GM12875 (cell line): ENCODE measurements around the gene RARG.

Source experiments
- H3K4me3 ChIP-seq: one replicate; pipeline ENCODE4 v1.5.1; 2011; ENCODE audit warnings: low read depth, low read length, control low read depth
- TF ChIP-seq, protein P1 (sequence below): IDR thresholded peaks from 2 replicates; pipeline ENCODE4 v1.5.1; 2011; ENCODE audit warnings: low read depth, mild to moderate bottlenecking, control low read depth, inconsistent platforms, low read length, moderate library complexity, borderline replicate concordance; ENCODE audit not compliant: insufficient read depth

RARG gene

DNA sequence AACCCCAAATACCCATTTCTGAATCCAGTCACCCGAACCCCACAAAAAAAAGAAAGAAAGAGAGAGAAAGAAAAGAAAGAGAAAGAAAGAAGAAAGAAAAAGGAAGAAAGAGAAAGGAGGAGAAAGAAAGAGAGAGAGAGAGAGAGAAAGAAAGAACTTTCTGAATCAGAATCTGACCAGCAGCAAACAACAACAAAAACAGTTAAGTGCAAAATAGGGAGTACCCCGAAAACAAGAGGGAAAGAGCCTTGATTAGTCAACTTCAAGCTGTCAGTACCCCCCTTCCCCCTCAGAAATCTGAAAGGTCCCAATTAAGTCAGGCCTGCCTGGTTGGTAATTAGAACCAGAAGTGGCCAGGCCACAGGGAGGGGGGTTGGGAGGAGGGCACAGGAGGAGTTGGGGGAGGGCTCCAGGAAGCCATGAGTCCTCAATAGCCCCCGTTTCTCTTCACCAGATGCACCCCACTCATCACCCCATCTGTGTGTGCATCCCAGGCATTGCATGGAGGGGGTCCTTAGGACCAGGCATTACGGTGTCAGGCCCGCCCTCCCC lies 9.8 kb downstream of the RARG start:
- TF ChIP-seq, protein P1, sequence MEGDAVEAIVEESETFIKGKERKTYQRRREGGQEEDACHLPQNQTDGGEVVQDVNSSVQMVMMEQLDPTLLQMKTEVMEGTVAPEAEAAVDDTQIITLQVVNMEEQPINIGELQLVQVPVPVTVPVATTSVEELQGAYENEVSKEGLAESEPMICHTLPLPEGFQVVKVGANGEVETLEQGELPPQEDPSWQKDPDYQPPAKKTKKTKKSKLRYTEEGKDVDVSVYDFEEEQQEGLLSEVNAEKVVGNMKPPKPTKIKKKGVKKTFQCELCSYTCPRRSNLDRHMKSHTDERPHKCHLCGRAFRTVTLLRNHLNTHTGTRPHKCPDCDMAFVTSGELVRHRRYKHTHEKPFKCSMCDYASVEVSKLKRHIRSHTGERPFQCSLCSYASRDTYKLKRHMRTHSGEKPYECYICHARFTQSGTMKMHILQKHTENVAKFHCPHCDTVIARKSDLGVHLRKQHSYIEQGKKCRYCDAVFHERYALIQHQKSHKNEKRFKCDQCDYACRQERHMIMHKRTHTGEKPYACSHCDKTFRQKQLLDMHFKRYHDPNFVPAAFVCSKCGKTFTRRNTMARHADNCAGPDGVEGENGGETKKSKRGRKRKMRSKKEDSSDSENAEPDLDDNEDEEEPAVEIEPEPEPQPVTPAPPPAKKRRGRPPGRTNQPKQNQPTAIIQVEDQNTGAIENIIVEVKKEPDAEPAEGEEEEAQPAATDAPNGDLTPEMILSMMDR, result no peak
- H3K4me3 ChIP-seq, result peak overlapping the region; percentile 52

DNA sequence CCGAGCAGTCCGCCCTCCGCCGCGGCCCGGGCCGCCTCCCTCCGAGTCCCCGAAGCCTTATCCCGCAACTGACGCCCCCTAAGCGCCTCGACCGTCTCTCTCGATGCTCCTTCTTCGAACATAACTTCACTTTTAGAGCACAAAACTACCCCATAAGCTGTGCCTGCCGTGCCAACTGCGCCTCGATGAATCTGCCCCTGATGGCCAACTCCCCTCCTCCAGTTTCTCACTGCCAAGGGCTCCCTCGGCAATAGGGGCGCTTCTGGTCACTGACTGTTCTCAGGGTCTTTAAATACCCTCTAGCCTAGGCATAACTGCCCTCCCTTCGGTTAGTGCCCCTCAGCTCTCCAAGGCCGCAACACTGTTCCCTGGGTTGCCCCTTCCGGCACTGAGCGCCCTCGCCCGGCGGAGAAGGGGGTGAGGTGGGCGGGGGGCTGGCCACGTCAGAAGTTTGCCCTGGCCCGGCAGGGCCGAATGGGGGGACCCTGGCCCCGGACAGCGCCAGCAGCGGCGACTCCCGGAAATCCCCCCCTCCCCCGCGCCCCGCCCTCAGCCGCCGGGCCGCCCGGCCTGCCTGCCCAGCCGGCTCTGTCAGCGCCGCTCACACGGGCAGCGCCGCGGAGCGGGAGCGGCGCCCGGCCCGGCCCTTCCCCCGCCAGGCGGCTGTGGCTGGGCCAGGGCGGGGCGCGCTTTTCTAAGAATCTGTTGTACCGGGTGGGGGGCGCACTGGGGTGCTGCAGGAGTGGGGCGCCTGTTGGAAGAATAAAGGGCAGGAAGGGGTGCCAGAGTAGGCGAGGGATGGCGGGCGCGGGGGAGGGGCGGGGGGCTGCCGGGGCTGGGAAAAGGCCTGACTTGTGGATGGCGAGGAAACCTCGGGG lies 10.6 kb downstream of the RARG start:
- TF ChIP-seq, protein P1, result peak; percentile 16; the same call in 1 of the 2 replicates
- H3K4me3 ChIP-seq, result peak overlapping the region; percentile 52

DNA sequence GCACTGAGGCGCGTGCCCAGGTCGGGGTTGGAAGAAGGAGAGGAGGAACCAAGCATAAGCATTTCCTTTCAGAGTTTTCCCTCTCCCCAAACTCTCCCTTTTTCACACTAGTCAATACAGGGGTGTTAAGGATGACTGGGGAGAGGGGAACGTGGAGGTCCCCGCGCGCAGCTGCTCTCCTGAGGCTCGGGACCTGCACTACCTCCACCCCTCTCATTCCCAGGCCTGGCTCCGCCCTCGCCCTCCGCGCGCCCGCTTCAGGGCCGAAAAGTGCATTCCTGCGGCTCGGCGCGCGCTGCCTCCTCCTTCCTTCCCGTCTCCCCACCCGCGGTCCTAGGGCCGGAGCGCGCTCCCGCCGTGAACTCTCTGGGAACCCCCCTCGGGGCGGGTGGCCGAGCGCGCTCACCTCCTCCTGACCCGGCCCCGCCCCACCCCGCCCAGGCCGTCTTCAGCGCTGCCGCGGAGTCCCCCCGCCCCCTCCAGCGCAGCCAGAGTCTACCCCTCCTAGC lies 11.3 kb downstream of the RARG start:
- H3K4me3 ChIP-seq, result peak overlapping the region; percentile 57
- TF ChIP-seq, protein P1, result no peak

DNA sequence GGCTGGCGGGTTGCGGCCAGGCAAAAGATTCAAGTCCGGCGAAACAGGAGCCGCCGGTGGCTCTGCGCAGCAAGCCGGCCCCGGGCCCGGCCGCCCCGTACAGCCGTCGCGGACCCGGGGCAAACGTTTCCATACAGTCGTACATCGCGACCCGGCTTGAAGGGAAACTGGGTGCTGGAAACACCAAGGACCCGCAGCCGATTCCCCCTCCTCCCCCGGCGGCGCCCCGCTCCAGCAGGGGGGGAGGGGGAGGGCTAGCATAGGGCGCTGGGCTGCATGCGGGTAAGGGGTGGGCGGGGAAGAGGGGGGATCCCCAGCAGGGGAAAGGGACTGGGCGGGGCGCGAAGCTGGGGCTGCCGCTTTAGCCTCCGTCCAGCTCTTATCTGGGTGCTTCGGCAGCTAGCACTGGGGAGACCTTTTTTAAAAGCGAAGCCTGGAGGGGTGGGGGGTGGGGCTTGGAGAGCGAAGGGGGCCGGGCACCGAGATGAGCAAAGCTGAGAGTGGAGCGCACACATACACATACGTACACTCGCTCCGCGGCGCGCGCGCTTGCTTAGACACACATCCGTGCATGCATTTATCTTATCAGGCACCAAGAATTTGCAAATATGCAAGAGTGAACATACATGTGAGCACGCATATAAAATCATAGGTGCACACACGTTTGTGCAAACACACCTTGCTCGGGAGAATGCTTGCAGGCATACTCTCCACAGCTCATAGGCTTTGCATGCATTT lies 11.9 kb downstream of the RARG start:
- peak overlapping the region; percentile 57 for H3K4me3 ChIP-seq
- TF ChIP-seq, protein P1, result no peak

DNA sequence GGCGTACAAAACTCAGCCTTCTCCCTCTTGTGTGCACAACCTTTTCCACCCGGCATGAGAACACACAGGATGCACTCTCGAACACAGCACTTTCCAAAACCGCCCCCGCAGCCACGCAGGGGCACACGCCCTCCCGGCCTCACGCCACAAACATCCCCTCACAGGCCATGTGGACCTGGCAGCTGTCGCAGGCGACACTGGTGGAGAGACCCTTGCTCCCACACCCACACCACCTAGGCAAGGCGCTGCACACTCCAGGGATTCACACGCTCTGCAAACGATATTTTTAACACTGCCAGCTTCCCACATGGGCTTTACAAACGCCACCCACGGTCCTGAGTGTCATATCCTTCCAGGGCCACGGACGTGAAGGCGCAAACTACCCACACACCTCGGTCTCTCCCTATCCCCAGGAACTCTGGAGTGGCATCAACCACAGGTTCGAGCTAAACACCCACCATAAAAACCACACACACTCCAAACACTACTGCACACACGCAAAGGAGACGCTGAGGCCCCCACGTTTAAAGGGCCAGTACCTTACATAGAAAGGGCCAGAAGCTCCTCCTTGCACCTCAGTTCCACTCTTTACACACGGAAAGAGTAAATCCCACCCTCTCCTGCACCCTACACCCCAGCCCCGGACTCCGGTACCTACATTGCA lies 12.6 kb downstream of the RARG start:
- TF ChIP-seq, protein P1, result no peak
- H3K4me3 ChIP-seq, result peak overlapping the region; percentile 57

DNA sequence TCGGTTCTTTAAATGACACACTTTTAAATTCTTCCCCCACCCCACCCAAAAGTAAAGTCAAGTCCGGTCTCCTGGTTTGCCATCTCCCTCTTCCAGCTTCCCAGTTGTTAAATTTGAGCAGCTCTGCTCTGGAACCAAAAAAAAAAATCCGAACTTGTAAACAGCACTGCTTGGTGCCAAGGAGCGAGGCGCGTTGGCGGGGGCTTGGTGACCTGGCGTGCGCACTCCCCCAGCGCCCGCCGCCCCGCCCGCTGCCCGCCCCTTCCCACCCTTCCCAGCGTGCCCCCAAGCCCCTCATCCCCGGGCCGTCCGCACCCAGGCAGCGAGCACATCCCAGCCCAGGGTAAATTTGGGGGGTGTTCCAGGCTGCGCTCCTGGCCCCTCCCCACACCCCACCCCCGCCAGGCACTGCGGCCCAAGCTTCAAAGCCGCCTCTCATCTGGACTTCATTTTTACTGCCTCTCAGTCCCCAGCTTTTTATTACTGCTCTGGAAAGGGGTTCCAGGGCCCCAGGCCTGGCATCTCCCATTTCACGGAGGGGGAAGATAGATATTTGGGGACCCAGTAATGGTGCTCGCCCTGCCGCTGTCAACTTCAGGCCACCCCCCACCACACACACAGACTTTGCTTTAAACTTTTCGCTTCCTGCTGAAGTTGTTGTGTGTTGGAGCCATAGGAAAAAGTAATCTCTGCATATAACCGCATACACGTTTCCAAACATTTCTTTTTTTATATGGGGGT lies 13.3 kb downstream of the RARG start:
- TF ChIP-seq, protein P1, result no peak
- H3K4me3 ChIP-seq, result peak overlapping the region; percentile 57
